ENCODE measurements around the gene WEE1.
"Not testable (repeated sequence)": the region's sequence is repeated elsewhere in the genome, so short reads cannot be mapped to it uniquely, and the experiment has no call there.

The WEE1 gene

DNA sequence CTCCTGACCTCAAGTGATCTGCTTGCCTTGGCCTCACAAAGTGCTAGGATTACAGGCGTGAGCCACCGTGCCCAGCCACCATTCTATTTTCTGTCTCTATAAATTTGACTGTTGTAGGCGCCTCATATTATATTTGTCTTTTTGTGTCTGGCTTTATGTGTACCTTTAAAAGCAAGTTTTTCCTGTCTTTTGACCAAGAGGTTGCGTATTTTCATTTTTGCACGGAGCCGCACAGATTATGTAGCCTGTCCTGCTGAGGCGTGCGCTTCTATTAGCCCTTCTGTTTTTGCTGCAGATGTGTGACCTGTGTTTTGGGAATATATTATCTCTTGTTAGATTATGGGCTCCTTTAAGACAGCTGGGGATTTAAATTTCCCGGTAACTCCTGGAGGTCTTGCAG lies 40.4 kb upstream of the WEE1 start:
- Histone ChIP-seq H3K4me3 (ENCODE audit: low read depth in 1 of 2, low read length in 2 of 2) (no peak overlapping the region), H3K9me3 (ENCODE audit: control insufficient read depth in 1 of 2, low read length in 2 of 2) (no peaks in the 10 kb centered on the region), H3K27me3 (ENCODE audit: control insufficient read depth in 1 of 2, insufficient read depth in 2 of 2, low read length in 2 of 2) (no peaks in the 10 kb centered on the region), H3K4me1 (ENCODE audit: control insufficient read depth in 1 of 2, insufficient read depth in 2 of 2, low read length in 2 of 2) (peaks cover 32 to 33% of the 10 kb centered on the region in 2 donors), H3K36me3 (ENCODE audit: control insufficient read depth in 1 of 2, insufficient read depth in 2 of 2, low read length in 2 of 2) (no peaks in the 10 kb centered on the region), H3K9ac (ENCODE audit: low read depth in 1 of 2, low read length in 2 of 2) (no peak overlapping the region), H3K27ac (ENCODE audit: low read depth, low read length) (no peak overlapping the region)

- H3K4me1 ChIP-seq (ENCODE audit: control insufficient read depth in 1 of 2, insufficient read depth in 2 of 2, low read length in 2 of 2): peaks cover 25% of the 10 kb centered on the region in 2 donors
- H3K36me3 ChIP-seq (ENCODE audit: control insufficient read depth in 1 of 2, insufficient read depth in 2 of 2, low read length in 2 of 2): no peaks in the 10 kb centered on the region
- no peaks in the 10 kb centered on the region for H3K27me3 ChIP-seq (ENCODE audit: control insufficient read depth in 1 of 2, insufficient read depth in 2 of 2, low read length in 2 of 2)
- H3K4me3 ChIP-seq (ENCODE audit: low read depth in 1 of 2, low read length in 2 of 2): no peak overlapping the region
- no peaks in the 10 kb centered on the region for H3K9me3 ChIP-seq (ENCODE audit: control insufficient read depth in 1 of 2, low read length in 2 of 2)
- no peak overlapping the region for H3K9ac ChIP-seq (ENCODE audit: low read depth in 1 of 2, low read length in 2 of 2)
- H3K27ac ChIP-seq (ENCODE audit: low read depth, low read length): no peak overlapping the region
These were observed 39.6 kb upstream of the WEE1 start for GRCh38 chr11:9533736-9534473.

GRCh38 chr11:9535189-9535781 lies 38.2 kb upstream of the WEE1 start:
- Histone ChIP-seq H3K27ac (ENCODE audit: low read depth, low read length) (no peak overlapping the region), H3K4me1 (ENCODE audit: control insufficient read depth in 1 of 2, insufficient read depth in 2 of 2, low read length in 2 of 2) (peaks cover 11% of the 10 kb centered on the region in 2 donors), H3K9ac (ENCODE audit: low read depth in 1 of 2, low read length in 2 of 2) (no peak overlapping the region), H3K4me3 (ENCODE audit: low read depth in 1 of 2, low read length in 2 of 2) (no peak overlapping the region), H3K9me3 (ENCODE audit: control insufficient read depth in 1 of 2, low read length in 2 of 2) (no peaks in the 10 kb centered on the region), H3K27me3 (ENCODE audit: control insufficient read depth in 1 of 2, insufficient read depth in 2 of 2, low read length in 2 of 2) (no peaks in the 10 kb centered on the region), H3K36me3 (ENCODE audit: control insufficient read depth in 1 of 2, insufficient read depth in 2 of 2, low read length in 2 of 2) (no peaks in the 10 kb centered on the region)

- H3K9me3 ChIP-seq (ENCODE audit: control insufficient read depth in 1 of 2, low read length in 2 of 2): no peaks in the 10 kb centered on the region
- H3K9ac ChIP-seq (ENCODE audit: low read depth in 1 of 2, low read length in 2 of 2): no peak overlapping the region
- H3K27ac ChIP-seq (ENCODE audit: low read depth, low read length): no peak overlapping the region
- H3K36me3 ChIP-seq (ENCODE audit: control insufficient read depth in 1 of 2, insufficient read depth in 2 of 2, low read length in 2 of 2): no peaks in the 10 kb centered on the region
- no peaks in the 10 kb centered on the region for H3K4me1 ChIP-seq (ENCODE audit: control insufficient read depth in 1 of 2, insufficient read depth in 2 of 2, low read length in 2 of 2)
- no peaks in the 10 kb centered on the region for H3K27me3 ChIP-seq (ENCODE audit: control insufficient read depth in 1 of 2, insufficient read depth in 2 of 2, low read length in 2 of 2)
- H3K4me3 ChIP-seq (ENCODE audit: low read depth in 1 of 2, low read length in 2 of 2): no peak overlapping the region
These were observed 34.9 kb upstream of the WEE1 start for GRCh38 chr11:9538548-9538947.

- not testable (repeated sequence) for H3K27ac ChIP-seq (ENCODE audit: low read depth, low read length); H3K9me3 ChIP-seq (ENCODE audit: control insufficient read depth in 1 of 2, low read length in 2 of 2); H3K4me1 ChIP-seq (ENCODE audit: control insufficient read depth in 1 of 2, insufficient read depth in 2 of 2, low read length in 2 of 2); H3K9ac ChIP-seq (ENCODE audit: low read depth in 1 of 2, low read length in 2 of 2); H3K4me3 ChIP-seq (ENCODE audit: low read depth in 1 of 2, low read length in 2 of 2); H3K27me3 ChIP-seq (ENCODE audit: control insufficient read depth in 1 of 2, insufficient read depth in 2 of 2, low read length in 2 of 2); H3K36me3 ChIP-seq (ENCODE audit: control insufficient read depth in 1 of 2, insufficient read depth in 2 of 2, low read length in 2 of 2)
These were observed 24.3 kb upstream of the WEE1 start for GRCh38 chr11:9549216-9549615.

GRCh38 chr11:9550191-9550628 lies 23.3 kb upstream of the WEE1 start:
- peaks cover 0 to 5% of the 10 kb centered on the region in 2 donors for H3K4me1 ChIP-seq (ENCODE audit: control insufficient read depth in 1 of 2, insufficient read depth in 2 of 2, low read length in 2 of 2)
- H3K36me3 ChIP-seq (ENCODE audit: control insufficient read depth in 1 of 2, insufficient read depth in 2 of 2, low read length in 2 of 2): no peaks in the 10 kb centered on the region
- no peak overlapping the region for H3K27ac ChIP-seq (ENCODE audit: low read depth, low read length)
- no peak overlapping the region for H3K9ac ChIP-seq (ENCODE audit: low read depth in 1 of 2, low read length in 2 of 2)
- H3K27me3 ChIP-seq (ENCODE audit: control insufficient read depth in 1 of 2, insufficient read depth in 2 of 2, low read length in 2 of 2): no peaks in the 10 kb centered on the region
- no peak overlapping the region for H3K4me3 ChIP-seq (ENCODE audit: low read depth in 1 of 2, low read length in 2 of 2)
- no peaks in the 10 kb centered on the region for H3K9me3 ChIP-seq (ENCODE audit: control insufficient read depth in 1 of 2, low read length in 2 of 2)

- Histone ChIP-seq H3K27ac (ENCODE audit: low read depth, low read length) (no peak overlapping the region), H3K9me3 (ENCODE audit: control insufficient read depth in 1 of 2, low read length in 2 of 2) (no peaks in the 10 kb centered on the region), H3K36me3 (ENCODE audit: control insufficient read depth in 1 of 2, insufficient read depth in 2 of 2, low read length in 2 of 2) (no peaks in the 10 kb centered on the region), H3K9ac (ENCODE audit: low read depth in 1 of 2, low read length in 2 of 2) (no peak overlapping the region), H3K4me3 (ENCODE audit: low read depth in 1 of 2, low read length in 2 of 2) (no peak overlapping the region), H3K4me1 (ENCODE audit: control insufficient read depth in 1 of 2, insufficient read depth in 2 of 2, low read length in 2 of 2) (peaks cover 5 to 9% of the 10 kb centered on the region in 2 donors), H3K27me3 (ENCODE audit: control insufficient read depth in 1 of 2, insufficient read depth in 2 of 2, low read length in 2 of 2) (no peaks in the 10 kb centered on the region)
These were observed 12.0 kb upstream of the WEE1 start for GRCh38 chr11:9561279-9561982.

GRCh38 chr11:9562716-9563115 lies 10.8 kb upstream of the WEE1 start:
- H3K27ac ChIP-seq (ENCODE audit: low read depth, low read length): no peak overlapping the region
- no peaks in the 10 kb centered on the region for H3K36me3 ChIP-seq (ENCODE audit: control insufficient read depth in 1 of 2, insufficient read depth in 2 of 2, low read length in 2 of 2)
- H3K9me3 ChIP-seq (ENCODE audit: control insufficient read depth in 1 of 2, low read length in 2 of 2): no peaks in the 10 kb centered on the region
- no peak overlapping the region for H3K9ac ChIP-seq (ENCODE audit: low read depth in 1 of 2, low read length in 2 of 2)
- H3K4me1 ChIP-seq (ENCODE audit: control insufficient read depth in 1 of 2, insufficient read depth in 2 of 2, low read length in 2 of 2): peaks cover 11 to 15% of the 10 kb centered on the region in 2 donors
- H3K27me3 ChIP-seq (ENCODE audit: control insufficient read depth in 1 of 2, insufficient read depth in 2 of 2, low read length in 2 of 2): no peaks in the 10 kb centered on the region
- H3K4me3 ChIP-seq (ENCODE audit: low read depth in 1 of 2, low read length in 2 of 2): no peak overlapping the region

DNA sequence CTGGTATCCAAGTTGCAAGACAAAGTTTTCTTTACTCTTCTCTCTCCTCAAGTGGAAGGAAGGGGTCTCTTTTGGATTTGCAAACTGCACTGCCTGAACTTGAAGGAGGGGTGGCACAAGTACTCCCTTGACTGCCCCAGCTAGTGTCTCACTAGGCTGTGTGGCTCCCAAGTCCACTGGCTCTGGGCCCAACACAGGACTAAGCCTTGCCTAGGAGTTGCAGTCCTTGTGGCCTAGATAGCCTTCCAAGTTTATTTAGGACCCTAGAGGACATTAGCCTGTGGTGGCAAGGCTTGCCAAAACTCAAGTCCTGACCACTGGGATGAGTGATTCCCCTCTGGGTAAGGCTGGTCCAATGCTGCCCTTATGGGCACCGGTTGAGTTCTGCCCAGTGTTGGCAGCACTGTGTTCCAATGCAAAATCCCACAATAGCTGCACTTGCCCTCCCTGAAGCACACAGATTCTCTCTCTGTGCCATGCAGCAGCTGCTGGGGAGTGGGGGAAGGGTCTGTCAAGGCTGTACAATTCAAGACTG lies 10.2 kb upstream of the WEE1 start:
- Histone ChIP-seq H3K4me3 (ENCODE audit: low read depth in 1 of 2, low read length in 2 of 2) (no peak overlapping the region), H3K27me3 (ENCODE audit: control insufficient read depth in 1 of 2, insufficient read depth in 2 of 2, low read length in 2 of 2) (no peaks in the 10 kb centered on the region), H3K9me3 (ENCODE audit: control insufficient read depth in 1 of 2, low read length in 2 of 2) (no peaks in the 10 kb centered on the region), H3K4me1 (ENCODE audit: control insufficient read depth in 1 of 2, insufficient read depth in 2 of 2, low read length in 2 of 2) (peaks cover 15 to 19% of the 10 kb centered on the region in 2 donors), H3K27ac (ENCODE audit: low read depth, low read length) (no peak overlapping the region), H3K36me3 (ENCODE audit: control insufficient read depth in 1 of 2, insufficient read depth in 2 of 2, low read length in 2 of 2) (no peaks in the 10 kb centered on the region), H3K9ac (ENCODE audit: low read depth in 1 of 2, low read length in 2 of 2) (no peak overlapping the region)
